GM12891 (cell line): Measurements from ENCODE around the gene ELMOD3.

Source experiments
- POLR2A ChIP-seq: IDR thresholded peaks from 2 replicates; pipeline ENCODE4 v1.6.1; 2011; ENCODE audit warnings: low read depth, low read length, control low read depth
- POLR2AphosphoS5 ChIP-seq: IDR thresholded peaks from 2 replicates; pipeline ENCODE4 v1.6.1; 2011; ENCODE audit warnings: low read depth, low read length, control low read depth

- TF ChIP-seq POLR2A (no peak), POLR2AphosphoS5 (no peak)
Observed at GRCh38 chr2:85422072-85422457, 67.5 kb downstream of the ELMOD3 start.
